Measurements from ENCODE around the gene CNTNAP3B.
"Not testable (repeated sequence)": the region's sequence is repeated elsewhere in the genome, so short reads cannot be mapped to it uniquely, and the experiment has no call there.

The CNTNAP3B gene

DNA sequence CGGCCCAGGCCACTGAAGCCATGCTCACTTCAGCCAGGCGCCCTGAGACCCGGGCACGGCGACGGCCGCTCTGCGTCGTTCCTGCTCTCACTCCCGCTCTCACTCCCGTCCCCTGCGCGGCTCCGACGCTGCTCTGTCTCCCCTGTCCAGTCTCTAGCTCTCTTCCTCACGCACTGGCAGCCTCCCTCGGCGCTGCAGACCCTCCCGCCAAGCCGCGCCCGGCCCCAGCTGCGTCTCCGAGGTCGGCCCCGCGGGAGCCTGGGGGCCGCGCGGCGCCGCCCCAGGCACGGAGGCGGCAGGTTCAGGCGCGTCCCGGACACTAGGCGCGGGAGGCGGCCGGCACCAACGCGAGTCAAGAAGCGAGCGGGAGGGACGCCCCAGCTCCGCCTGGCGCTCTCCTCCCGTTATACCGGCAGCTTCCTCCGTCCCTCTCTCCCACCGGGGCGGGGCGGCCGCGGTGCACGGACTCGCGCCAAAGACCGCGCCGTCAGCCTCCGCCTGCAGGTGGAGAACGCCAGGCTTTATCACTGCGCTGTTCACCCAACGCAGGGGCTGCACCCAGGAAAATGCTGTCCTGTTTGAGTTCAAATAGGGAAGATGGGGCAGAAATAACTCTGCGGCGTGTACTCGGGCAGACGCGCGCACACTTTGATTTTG lies at the start of gene CNTNAP3B:
Gene CNTNAP3B (minus strand): TSS at position 354 of the 657 bp plus-strand sequence. CDS start 332 bp downstream, at position 22.
- DNase-seq: not testable (repeated sequence)

DNA sequence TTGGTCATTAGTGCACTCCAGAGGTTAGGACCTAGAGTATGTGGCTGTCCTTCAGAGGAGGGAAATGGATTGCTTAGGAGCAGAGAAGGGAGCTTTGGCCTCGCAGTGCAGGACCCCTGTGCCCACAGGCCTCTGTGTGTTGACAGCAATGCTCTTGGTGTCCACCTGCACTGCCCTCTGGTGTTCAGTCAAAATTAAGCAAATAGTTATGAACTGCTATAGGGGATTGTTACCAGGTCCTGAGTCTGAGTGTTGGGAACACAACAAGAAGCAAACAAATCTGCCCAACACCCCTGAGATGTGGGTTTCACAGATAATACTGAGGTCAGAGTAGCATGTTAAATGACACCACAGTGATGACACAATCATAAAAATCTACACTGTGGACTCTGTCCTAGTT lies 31.1 kb upstream of the CNTNAP3B start:
- DNase-seq: not testable (repeated sequence)

DNA sequence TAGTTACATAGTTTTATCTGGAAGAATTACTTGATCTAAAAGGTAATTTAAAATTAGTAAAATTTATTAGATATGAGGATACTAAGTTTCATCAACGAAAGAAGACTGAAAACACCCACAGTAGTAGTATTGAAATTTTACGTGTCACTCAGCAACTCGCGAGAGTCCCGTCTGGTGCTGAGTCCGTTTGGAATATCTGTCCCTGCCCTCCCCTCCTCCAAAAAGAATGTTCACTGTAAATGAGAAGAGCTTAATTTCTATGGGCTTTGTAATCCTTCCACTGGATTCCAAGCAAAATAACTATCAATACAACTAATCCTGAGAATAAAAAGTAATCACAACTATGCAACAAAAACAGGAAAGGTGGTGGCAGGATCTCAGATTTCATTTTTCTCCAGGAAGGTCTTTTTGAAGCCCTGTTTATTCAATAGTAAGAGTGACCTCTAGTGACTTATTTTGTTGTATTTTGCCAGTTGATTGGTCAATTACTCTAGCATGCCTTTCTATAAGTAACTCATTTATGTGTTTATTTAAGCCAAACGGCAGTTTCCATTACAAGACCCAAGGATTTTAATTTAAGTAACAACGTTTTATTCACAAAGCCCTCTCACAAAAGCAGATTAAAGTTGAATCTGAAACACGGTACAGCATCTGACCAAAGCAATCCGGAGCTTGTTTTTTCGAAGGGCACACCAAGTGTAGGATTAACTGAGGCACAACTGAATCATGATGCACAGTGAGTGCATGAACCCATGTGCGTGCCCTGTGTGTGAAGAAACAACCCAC lies 2.0 kb downstream of the CNTNAP3B start:
- DNase-seq: not testable (repeated sequence)

DNA sequence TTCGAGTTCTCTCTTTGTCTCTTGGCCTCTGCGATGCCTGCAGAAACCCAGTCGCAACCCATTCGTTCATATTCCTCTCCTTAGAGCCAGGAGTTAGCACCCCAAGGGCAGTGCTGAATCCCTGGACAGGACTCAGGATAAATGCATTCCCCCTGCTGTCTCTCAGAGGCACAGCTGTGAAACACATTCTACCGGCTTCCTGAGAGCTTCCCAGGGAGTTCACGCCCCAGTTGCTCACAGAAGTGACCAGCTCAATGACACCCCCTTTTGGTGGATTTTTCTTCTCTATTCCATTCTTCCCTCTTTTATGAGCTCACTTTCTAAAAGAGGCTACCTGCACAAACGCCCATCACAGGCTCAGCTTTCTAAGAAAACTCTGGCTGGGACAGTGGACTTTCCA lies 8.2 kb downstream of the CNTNAP3B start:
- not testable (repeated sequence) for DNase-seq

DNA sequence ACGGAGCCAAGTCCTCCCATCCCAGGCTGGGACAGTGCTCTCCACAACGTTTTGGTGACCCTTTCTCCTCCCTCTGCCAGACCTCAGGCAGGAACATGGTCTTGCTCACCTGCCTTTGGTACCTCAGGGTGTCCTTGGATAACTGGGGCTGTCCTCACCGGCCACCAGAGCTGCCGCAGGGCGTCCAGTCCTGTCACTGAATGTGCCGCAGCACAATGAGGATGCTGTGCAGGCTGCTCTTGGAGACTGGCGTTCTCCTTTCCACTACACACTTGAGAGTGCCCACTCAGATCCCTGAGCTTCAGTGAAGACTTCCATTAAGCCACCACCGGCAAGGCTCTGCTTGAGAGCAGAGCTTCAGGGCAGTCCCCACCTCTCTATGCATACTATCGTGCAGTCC lies 33.3 kb downstream of the CNTNAP3B start:
- DNase-seq: not testable (repeated sequence)

DNA sequence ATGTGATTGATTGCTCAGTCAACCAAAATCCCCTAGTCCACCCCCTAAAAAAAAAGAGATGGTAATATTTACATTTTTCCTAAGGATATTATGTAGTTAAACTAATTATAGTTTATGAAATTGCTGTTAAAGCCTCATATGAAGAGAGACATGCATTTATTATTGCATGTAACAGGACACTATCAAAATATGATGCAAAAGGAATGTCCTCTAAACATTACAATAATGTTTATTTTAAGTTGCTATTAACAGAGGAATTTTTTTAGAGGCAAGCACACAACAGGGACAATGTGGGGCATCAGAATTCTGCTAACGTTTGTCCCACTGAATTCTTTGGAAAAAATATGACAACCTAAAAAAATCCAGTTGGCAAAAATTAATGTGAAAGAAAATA lies 44.7 kb downstream of the CNTNAP3B start:
- DNase-seq: not testable (repeated sequence)

DNA sequence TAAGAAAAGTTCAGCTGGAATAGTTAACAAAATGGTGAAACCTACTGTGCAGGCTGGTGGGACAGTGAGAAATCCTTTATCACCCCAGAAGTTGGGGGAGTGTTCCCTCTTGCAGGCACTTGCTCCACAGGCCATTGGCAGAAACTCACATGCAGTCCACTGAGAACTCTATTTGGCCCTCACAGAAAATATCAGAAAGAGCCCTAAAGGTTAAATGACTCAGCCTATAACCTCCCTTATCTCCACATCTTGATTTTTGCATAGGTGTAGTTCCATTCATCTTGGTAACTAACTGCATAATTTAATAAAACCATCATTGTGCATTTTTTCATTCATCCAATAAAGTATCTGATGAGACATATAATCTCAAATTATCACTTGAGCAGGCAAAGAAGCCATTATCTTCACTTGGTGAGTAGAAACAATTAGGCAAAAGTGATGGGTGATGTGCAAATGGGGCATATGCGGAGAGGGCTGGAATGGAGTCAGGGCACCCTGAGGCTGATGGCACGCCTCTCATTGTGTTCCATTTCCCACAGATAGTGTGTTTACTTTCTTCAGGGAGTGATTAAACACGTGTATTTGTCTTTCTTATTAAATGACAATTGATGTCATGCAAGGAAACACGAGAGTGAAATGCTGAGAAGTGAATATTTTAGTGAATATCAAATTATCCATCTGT lies 45.2 kb downstream of the CNTNAP3B start:
- not testable (repeated sequence) for DNase-seq

DNA sequence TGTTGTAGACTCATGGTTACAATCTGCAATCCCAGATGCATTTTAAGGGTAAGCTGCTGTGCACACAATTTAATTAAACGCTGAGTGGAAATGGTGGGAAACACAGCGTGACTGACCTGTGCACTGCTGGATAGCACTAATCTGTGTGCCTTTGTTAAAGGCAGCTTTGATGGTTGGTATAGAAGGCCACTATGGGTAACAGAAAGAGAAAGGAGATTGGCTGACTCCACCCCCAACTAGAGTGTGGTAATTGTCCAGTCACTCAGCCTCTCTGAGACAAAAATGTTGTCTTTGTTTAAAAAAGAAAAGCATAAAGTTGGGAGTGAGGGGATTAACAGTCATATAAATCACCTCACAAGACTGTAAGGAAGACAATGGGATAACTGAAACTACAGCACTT lies 48.9 kb downstream of the CNTNAP3B start:
- not testable (repeated sequence) for DNase-seq

DNA sequence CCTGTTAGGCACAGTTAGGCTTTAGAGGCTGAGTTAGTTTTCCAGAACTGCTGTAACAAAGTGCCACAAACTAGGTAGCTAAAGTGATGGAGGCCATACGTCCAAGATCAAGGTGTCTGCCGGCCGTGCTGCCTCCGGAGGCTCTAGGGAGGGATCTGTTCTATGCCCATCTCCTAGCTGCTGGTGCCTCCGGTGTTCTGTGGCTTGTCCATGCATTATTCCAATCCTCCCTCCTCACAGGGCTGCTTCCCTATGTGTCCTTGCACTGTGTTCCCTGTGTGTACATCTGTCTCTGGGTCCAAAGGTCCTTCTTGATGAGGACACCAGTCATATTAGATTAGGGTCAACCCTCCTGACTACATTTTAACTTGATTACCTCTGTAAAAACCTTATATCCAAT lies 54.4 kb downstream of the CNTNAP3B start:
- DNase-seq: not testable (repeated sequence)

DNA sequence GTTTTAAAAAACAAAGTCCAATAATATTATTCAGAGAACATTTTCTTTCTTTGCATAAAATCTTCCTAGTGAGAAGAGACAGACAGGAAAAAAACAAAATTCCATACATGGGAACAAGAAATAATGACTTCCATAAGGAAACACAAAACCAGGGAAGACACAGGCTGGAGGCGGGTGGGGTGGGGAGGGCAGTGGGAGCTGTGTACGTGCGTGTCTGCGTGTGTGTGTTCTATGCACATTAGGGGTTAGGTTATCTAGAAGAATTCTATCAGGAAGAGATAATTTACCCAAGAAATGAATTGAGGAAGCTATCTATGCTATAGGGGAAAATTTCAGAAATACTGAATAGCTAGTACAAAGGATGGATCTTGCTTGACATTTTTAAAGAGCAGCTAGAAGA lies 58.2 kb downstream of the CNTNAP3B start:
- DNase-seq: not testable (repeated sequence)

DNA sequence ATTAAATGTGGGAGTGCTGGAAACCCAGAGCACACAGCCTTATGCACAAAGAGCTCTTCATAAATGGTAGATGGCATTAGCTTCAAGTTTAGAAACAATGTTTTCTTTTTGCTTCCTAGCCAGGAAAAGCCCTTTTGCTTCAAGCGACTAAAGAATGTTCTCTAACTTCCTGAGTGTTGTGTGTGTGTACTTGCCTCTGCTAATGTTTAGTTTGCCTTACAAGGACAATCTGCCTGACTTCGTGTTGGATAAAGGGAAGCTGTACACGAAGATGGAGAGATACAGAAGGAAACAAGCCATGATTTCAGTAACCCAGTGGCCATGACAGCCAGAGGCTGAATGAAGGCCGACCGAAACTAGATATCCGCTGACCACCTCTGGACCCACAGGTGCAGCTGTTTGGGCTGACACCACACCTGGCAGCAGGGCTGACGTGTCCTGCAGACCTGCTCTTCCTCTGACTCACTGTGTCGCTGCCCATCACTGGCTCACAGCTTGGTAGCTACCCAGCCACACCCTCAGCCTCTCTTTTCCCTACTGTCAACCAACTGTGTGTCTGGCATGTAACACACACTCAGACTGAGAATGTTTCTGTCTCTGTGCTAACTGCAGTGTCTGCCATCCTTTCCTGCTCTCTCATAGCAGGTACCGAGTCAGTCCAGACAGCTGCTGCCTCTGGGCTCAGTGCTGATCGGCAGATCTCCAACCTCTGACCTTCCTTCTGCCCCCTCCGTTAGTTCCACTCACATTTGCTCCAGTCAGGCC lies 59.0 kb downstream of the CNTNAP3B start:
- not testable (repeated sequence) for DNase-seq

DNA sequence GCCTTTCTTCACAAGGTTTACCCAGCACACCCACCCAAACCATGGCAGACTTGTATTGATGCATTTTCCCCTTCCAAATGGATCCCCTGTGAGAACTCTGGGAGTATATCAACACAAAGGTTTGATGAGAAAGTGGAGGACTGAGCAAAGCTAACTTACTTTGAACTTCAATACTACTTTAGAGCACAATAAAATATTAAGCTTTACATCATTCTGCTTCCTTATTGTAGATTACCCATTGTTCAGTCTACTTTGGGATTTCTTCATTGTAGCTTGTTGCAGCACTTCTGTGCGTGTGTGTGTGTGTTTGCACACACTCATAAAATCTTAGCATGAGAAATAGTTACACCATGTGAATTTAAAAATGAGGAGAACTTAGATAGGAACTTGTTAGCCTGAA lies 75.4 kb downstream of the CNTNAP3B start:
- DNase-seq: not testable (repeated sequence)

DNA sequence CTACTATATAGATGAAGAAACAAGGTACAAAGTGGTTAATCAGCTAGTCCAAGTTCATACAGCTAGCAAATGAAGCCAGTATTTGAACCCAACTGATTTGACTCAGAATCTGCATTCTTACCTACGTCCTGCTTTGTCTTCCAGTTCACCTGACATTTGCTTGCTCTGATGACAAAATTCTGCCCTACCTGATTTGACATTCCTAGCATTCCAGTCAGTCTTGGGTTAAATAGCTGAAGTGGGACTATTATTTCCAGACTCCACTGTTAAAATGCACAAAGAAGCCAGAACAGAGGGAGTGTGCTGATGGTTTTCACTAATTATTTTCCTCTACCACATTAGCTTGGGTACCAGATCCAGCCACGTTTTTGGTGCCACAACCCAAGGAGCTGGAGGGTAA lies 78.5 kb downstream of the CNTNAP3B start:
- not testable (repeated sequence) for DNase-seq

DNA sequence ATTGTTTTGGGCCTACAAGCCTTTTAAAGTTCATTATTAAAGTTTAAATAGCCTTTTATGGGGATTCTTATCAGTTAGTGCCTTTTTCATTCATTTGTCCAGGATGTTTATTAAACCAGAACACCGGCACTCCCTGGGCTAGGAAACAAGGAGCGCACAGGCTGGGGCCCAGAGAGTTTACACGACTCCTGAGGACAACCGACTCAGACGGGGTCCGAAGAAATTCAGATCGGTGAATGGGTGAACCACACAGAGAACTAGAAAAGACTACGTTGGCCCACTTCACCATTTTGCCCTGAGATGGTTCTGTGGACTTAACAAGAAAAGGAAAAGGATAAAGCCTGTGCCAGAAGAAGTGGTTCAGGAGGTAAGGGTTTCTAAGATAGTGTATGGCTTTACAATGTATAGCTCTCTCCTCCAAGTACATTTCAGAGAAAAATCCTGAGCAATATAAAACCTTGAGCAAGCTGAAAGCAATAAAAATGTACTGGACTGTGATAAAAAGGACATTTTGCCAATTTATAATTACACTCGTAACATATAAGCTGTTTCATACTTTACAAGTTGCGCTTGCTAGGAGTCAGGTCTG lies 84.7 kb downstream of the CNTNAP3B start:
- DNase-seq: not testable (repeated sequence)

DNA sequence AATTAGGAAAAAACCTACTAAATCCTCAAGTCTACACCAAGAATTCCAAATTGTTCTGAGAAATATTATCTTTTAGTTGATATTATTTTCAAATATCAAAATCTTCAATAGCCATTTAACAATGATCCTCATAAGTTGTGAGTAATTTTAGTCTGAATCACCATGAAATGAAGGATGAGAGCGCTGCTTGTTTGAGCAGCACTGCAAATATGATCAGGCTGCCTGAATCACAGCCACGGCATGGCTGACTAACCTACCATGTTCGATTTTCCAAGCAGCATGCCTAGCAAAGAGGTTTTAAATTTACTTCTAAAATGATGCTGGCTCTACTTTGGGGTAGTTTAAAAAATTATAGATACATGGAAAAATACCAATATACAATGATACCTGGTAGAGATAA lies 95.7 kb downstream of the CNTNAP3B start:
- not testable (repeated sequence) for DNase-seq

DNA sequence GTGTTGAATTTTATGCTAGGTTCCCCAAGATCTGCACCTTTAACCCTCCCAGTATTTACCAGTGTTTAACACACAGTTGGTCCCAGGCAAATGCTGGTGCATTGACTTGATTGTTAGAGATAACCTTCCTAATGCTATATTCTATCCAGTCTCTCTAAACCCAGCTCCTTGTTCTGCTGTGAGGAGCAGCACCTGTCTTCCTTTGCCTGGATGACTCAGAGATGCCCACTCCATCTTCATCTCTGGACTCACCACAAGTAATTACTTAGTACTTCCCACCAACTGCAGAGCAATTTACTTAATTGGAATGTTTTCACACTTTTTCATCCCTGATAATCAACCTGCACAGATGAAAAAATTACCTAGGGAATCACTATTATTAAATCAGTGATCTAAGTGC lies 108.6 kb downstream of the CNTNAP3B start:
- not testable (repeated sequence) for DNase-seq

DNA sequence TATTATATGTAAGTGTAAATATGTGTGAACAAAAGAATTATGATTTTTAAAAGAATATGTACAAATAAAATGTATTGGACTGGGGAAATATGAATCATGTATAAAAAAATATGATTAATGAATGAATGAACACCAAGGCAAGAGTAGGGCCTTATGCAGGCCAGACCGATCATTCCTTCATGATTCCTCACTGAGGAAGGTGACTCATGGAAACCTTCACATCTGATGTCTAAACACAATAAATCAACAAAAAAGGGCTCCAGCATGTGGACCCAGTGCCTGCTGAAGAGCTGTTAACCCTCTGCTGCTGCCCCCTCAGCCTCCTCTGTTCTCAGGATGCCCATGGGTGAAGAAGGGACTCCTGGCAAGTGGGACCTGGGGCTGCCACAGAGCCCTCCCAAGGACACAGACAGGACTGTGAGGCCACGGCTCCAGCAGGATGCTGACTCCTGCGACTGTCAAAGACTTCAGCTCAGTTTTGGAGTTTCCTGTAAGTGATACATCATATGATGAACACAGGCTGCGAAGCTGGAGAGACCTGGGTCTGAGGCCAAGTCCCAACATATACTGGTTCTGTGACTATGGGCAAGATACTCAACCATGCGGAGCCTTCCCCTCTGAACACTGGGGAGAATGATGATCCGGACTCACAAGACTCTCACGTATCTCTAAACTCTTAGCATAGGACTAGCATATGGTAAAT lies 110.9 kb downstream of the CNTNAP3B start:
- DNase-seq: not testable (repeated sequence)

DNA sequence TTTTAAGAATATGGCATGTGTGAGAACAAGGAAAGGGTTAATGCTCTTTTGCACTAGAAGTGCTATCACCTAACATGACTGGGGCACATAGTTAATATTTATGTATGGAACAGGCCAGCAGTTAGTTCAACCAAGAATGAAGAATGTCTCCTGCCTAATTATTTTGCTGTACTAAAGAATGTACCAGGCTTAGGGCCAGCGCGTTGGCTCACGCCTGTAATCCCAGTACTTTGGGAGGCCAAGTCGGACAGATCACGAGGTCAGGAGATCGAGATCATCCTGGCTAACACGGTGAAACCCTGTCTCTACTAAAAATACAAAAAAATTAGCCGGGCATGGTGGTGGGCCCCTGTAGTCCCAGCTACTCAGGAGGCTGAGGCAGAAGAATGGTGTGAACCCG lies 114.9 kb downstream of the CNTNAP3B start:
- not testable (repeated sequence) for DNase-seq

DNA sequence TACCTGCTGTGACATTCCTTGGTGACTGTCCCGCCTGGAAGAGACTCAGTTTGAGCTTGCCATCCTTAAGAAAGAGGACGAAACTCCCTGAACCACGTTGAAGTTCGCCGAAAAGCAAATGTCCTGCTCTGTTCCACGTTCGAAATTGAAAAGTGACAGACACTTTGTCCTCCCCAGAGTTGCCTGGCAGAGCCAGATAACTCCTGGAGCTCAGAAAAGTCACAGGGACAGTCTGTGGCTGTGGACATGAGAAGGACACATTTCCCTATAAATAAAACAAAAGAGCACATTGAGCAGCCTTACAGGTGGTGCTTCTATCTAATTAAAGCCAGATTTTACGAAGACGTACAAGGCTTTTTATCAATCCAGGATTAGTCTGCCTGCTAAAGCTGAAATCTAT lies 137.6 kb downstream of the CNTNAP3B start:
- not testable (repeated sequence) for DNase-seq

DNA sequence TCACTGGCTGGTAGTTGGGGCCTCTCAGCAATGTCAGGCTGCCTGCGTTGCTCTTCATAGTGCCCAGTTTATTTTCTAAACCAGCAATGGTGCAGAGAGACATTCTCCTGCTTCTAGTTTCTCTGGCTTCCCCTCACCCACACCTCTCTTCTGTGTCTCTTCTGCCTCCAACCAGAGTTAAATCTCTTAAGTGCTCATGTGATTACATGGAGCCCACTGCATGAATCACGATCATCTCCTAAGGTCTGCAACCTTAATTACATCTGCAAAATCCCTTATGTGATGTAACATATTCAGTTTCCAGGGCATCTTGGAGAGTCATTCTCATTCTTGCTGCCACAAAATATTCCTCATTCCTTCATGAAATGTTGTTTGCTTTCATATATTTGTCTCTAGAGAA lies 149.0 kb downstream of the CNTNAP3B start:
- DNase-seq: not testable (repeated sequence)

DNA sequence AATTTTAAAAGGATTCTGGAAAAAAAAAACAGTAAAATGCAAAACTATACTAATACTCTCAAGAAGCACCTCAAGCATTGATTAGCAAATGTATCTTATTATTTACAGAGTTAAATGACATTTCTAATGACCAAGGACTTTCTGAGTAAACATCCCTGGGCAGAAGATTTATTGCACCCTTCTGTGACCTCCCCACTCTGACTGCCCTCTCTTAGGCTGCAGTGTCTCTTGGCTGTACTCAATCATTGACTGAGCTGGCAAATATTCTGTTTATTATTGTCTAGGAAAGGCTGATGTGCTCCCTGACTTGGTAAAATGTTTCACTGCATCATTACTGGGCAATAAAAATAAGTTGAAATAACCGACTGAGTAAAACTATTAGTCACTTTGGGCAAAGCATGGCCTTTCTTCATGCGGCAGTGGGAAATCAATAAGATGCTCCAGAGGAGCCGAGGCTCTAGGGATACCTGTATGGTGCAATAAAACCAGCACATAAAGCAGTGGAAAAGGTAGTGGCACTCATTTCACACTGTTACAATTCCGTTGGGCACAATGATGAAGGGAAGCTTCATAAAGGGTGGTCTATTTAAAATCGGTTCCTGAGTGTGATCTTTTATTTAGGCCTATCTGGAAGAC lies 151.1 kb downstream of the CNTNAP3B start:
- not testable (repeated sequence) for DNase-seq
